ENCODE measurements around the gene QSER1. TPM values are rescaled to one million over a fixed set of nuclear protein-coding genes. Genes with fewer than 3 reads are reported as not detected.

QSER1 gene
- total RNA-seq, 2 donors from 2014 or later, result 20.3 to 40.0 TPM

- H3K27me3 ChIP-seq (replicated peaks; ENCODE audit: insufficient read depth), result no peaks in the 10 kb centered on the region
- no peak for DNase-seq (ENCODE audit: low spot score)
- H3K9me3 ChIP-seq, result no peaks in the 10 kb centered on the region
- no peak for ATAC-seq (ENCODE audit: insufficient number of reproducible peaks, low FRiP score, low read depth)
- H3K4me1 ChIP-seq (ENCODE audit: control insufficient read depth in 1 of 2, low read depth in 2 of 2), result no peaks in the 10 kb centered on the region
- no peak overlapping the region for H3K27ac ChIP-seq
- TF ChIP-seq CTCF (IDR thresholded peaks at IDR 0.05), result no peak
- no peak overlapping the region for H3K4me3 ChIP-seq
- no peaks in the 10 kb centered on the region for H3K36me3 ChIP-seq
These were observed 46.4 kb downstream of the QSER1 start for GRCh38 chr11:32939046-32939445.

- Histone ChIP-seq H3K27ac (no peak overlapping the region), H3K4me3 (no peak overlapping the region), H3K4me1 (ENCODE audit: control insufficient read depth in 1 of 2, low read depth in 2 of 2) (no peaks in the 10 kb centered on the region), H3K27me3 (replicated peaks; ENCODE audit: insufficient read depth) (no peaks in the 10 kb centered on the region), H3K36me3 (no peaks in the 10 kb centered on the region), H3K9me3 (no peaks in the 10 kb centered on the region)
- no peak for TF ChIP-seq CTCF (IDR thresholded peaks at IDR 0.05)
- ATAC-seq (ENCODE audit: insufficient number of reproducible peaks, low FRiP score, low read depth) (no peak), DNase-seq (ENCODE audit: low spot score) (no peak)
These were observed 47.3 kb downstream of the QSER1 start for GRCh38 chr11:32939866-32940265.

- ATAC-seq (ENCODE audit: insufficient number of reproducible peaks, low FRiP score, low read depth) (no peak), DNase-seq (ENCODE audit: low spot score) (no peak)
- no peaks in the 10 kb centered on the region for H3K36me3 ChIP-seq
- TF ChIP-seq CTCF (IDR thresholded peaks at IDR 0.05), result no peak
- no peak overlapping the region for H3K4me3 ChIP-seq
- no peaks in the 10 kb centered on the region for H3K9me3 ChIP-seq
- H3K27me3 ChIP-seq (replicated peaks; ENCODE audit: insufficient read depth), result no peaks in the 10 kb centered on the region
- no peaks in the 10 kb centered on the region for H3K4me1 ChIP-seq (ENCODE audit: control insufficient read depth in 1 of 2, low read depth in 2 of 2)
- H3K27ac ChIP-seq, result no peak overlapping the region
These were observed 48.3 kb downstream of the QSER1 start for GRCh38 chr11:32940865-32941264.

- Histone ChIP-seq H3K36me3 (no peaks in the 10 kb centered on the region), H3K4me1 (ENCODE audit: control insufficient read depth in 1 of 2, low read depth in 2 of 2) (peaks cover 0 to 4% of the 10 kb centered on the region in 2 donors), H3K27me3 (replicated peaks; ENCODE audit: insufficient read depth) (no peaks in the 10 kb centered on the region), H3K4me3 (no peak overlapping the region), H3K27ac (no peak overlapping the region), H3K9me3 (no peaks in the 10 kb centered on the region)
- DNase-seq (ENCODE audit: low spot score), result no peak
- no peak for ATAC-seq (ENCODE audit: insufficient number of reproducible peaks, low FRiP score, low read depth)
- TF ChIP-seq CTCF (IDR thresholded peaks at IDR 0.05), result no peak
These were observed 55.4 kb downstream of the QSER1 start for GRCh38 chr11:32947978-32948377.

- DNase-seq (ENCODE audit: low spot score) (no peak), ATAC-seq (ENCODE audit: insufficient number of reproducible peaks, low FRiP score, low read depth) (no peak)
- no peak overlapping the region for H3K27ac ChIP-seq
- H3K27me3 ChIP-seq (replicated peaks; ENCODE audit: insufficient read depth), result no peaks in the 10 kb centered on the region
- H3K4me1 ChIP-seq (ENCODE audit: control insufficient read depth in 1 of 2, low read depth in 2 of 2), result peaks cover 0 to 4% of the 10 kb centered on the region in 2 donors
- no peak overlapping the region for H3K4me3 ChIP-seq
- no peaks in the 10 kb centered on the region for H3K36me3 ChIP-seq
- no peaks in the 10 kb centered on the region for H3K9me3 ChIP-seq
- TF ChIP-seq CTCF (IDR thresholded peaks at IDR 0.05), result no peak
These were observed 57.1 kb downstream of the QSER1 start for GRCh38 chr11:32949739-32950138.
